Prostate gland (tissue), 2 donors: ENCODE data around the gene MRO.

ENCODE experiments used
- POLR2AphosphoS5 ChIP-seq: sonication (generic); formaldehyde crosslinking; IDR thresholded peaks from one replicate; pipeline ENCODE4 v1.6.1; 2017; ENCODE audit warnings: antibody characterized with exemption
- TF ChIP-seq, protein P1 (sequence below), 4 experiments: fragments of 200-600 bp in 2 of 4; fragments of 450-650 bp in 2 of 4; sonication (generic) in 2 of 4; IDR thresholded peaks; 1 replicate in 3 of 4; 2 replicates in 1 of 4; pipeline ENCODE4 v1.5.1; 2016 to 2019; ENCODE audit warnings: antibody characterized with exemption in 4 of 4, mild to moderate bottlenecking in 2 of 4, moderate library complexity in 2 of 4

DNA sequence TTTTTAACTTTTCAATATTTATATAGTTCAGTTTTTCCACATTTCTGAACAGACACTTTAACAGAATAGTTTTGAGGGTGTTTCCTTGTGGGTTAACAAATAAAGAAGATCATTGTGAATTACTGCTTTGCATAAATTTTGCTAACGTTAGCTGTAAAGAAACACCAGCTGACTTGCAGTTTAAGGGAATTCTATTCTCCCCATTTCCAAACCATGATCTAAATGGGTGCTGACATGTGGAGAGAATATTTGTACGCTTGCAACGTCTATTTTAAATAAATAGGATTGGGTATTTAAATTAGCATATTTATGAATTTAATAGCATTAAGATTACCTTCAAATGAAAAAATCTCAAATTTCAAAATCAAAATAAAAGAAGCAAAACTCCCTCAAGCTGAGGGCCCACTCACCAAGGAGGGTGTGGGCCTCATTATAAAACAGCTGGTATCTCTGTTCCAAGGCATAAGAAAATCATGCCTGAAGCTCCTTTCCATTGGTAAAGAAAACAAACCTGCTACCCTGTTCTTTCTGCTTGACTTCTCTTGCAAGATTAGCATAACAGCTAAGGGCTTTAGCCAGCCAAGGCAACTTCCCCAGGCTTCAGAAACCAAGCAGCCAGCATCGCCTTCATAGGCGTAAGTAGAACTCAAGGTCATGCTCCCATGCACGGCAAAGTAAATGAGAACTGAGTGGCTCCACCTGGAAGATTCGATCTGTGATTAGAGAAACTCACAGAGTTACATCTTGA, 3.2 kb downstream of the MRO start:
- TF ChIP-seq, protein P1, sequence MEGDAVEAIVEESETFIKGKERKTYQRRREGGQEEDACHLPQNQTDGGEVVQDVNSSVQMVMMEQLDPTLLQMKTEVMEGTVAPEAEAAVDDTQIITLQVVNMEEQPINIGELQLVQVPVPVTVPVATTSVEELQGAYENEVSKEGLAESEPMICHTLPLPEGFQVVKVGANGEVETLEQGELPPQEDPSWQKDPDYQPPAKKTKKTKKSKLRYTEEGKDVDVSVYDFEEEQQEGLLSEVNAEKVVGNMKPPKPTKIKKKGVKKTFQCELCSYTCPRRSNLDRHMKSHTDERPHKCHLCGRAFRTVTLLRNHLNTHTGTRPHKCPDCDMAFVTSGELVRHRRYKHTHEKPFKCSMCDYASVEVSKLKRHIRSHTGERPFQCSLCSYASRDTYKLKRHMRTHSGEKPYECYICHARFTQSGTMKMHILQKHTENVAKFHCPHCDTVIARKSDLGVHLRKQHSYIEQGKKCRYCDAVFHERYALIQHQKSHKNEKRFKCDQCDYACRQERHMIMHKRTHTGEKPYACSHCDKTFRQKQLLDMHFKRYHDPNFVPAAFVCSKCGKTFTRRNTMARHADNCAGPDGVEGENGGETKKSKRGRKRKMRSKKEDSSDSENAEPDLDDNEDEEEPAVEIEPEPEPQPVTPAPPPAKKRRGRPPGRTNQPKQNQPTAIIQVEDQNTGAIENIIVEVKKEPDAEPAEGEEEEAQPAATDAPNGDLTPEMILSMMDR (IDR thresholded peaks at IDR 0.05) = no peak
- no peak for TF ChIP-seq POLR2AphosphoS5
